Embryonic facial prominence (tissue), 1 donor: ENCODE results near the gene FEM1A.
"Not testable (repeated sequence)": the region's sequence is repeated elsewhere in the genome, so short reads cannot be mapped to it uniquely, and the experiment has no call there.

Experiments used
- DNase-seq: peaks from one replicate; pipeline ENCODE4 v3.0.0-alpha.2; 2016; ENCODE audit errors: extremely low spot score

Gene FEM1A, protein sequence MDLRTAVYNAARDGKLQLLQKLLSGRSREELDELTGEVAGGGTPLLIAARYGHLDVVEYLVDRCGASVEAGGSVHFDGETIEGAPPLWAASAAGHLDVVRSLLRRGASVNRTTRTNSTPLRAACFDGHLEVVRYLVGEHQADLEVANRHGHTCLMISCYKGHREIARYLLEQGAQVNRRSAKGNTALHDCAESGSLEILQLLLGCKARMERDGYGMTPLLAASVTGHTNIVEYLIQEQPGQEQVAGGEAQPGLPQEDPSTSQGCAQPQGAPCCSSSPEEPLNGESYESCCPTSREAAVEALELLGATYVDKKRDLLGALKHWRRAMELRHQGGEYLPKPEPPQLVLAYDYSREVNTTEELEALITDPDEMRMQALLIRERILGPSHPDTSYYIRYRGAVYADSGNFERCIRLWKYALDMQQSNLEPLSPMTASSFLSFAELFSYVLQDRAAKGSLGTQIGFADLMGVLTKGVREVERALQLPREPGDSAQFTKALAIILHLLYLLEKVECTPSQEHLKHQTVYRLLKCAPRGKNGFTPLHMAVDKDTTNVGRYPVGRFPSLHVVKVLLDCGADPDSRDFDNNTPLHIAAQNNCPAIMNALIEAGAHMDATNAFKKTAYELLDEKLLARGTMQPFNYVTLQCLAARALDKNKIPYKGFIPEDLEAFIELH

GRCh38 chr19:4791183-4792018 is at the start of gene FEM1A:
FEM1A (plus strand) TSS chr19:4791734; CDS start chr19:4791855, 121 bp downstream.
- peak; percentile 100 for DNase-seq

GRCh38 chr19:4742723-4743646 is 48.5 kb upstream of the FEM1A start:
- DNase-seq: no peak

GRCh38 chr19:4744451-4745174 is 46.9 kb upstream of the FEM1A start:
- no peak for DNase-seq

DNA sequence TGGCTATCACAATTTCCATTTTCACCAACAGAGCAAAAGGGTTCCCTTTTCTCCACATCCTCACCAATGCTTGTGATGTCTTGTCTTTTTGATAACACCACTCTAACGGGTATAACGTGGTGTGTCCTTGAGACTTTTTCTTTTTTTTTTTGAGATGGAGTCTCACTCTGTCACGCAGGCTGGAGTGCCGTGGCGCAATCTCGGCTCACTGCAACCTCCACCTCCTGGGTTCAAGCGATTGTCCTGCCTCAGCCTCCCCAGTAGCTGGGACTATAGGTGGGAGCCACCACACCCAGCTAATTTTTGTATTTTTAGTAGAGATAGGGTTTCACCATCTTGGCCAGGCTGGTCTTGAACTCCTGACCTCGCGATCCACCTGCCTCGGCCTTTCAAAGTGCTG is 46.4 kb upstream of the FEM1A start:
- DNase-seq: not testable (repeated sequence)

- no peak for DNase-seq
Measured at GRCh38 chr19:4745986-4746385, 45.5 kb upstream of the FEM1A start.

DNA sequence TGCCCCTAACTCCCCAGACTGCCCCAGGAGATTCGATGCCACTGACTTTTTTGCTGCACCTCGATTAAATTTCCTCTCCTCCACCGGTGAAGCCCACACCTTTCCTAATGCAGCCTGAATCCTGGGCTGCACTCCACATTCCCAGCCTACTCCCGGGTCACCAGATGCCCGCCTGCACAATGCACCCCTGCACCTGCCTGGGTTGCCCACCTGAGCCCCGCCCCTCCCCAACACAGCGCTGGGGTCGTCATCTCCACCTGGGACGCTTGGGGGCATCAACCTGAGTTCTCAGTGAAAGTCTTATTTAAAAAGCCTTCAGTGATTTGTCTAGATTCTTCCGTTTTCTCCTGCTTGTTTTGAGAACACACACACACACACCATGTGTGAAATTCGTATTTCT is 43.3 kb upstream of the FEM1A start:
- no peak for DNase-seq

GRCh38 chr19:4748589-4748988 is 42.9 kb upstream of the FEM1A start:
- no peak for DNase-seq

DNA sequence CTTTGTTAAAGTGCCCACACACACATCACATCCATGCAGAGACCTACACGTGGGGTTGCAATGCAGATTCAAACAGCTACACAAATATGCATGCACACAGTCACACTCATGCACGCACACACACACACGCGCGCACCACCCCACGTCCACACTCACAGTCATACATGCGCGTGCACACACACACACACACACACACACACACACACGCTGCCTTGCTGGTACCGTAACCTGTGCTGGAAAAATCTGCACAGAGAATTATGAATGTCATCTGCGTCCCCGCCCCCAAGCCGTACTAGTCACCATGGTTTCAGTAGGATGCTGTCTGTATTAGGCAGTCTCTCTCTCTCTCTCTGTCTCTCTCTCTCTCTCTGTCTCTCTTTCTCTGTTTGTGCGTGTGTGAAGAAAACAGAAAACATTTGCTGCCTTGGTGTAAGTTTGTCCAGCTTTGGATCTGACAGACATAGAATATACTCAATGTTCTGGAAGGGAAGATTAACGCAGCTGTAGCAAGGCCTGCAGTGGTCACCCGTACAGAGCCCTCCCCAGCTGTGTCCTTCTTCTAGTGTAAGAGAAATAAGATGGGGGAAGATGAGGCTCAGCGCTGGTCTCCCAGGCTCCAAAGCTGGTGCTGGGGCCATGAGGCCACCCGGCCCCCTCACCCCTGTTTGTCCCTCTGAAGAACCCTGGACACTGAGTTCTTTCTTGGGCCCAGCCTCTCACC is 41.5 kb upstream of the FEM1A start:
- DNase-seq: no peak

DNA sequence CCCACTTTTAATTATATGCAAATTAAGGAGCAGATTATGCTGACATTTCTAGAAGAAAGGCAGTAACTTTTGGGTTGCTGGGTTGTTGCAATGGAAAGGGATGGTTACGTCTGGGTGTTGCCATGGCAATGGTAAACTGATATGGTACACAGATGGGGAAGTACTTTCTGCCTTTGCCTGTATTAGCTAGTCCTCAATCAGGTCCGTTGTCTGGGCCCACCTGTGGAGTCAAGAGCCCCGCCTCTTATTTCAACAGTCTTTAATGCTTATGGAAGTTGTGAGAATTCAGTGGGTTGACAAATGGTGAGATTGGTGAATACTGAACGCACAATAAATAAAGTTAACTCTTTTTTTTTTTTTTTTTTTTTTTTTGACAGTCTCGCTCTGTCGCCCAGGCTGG is 37.3 kb upstream of the FEM1A start:
- no peak for DNase-seq

DNA sequence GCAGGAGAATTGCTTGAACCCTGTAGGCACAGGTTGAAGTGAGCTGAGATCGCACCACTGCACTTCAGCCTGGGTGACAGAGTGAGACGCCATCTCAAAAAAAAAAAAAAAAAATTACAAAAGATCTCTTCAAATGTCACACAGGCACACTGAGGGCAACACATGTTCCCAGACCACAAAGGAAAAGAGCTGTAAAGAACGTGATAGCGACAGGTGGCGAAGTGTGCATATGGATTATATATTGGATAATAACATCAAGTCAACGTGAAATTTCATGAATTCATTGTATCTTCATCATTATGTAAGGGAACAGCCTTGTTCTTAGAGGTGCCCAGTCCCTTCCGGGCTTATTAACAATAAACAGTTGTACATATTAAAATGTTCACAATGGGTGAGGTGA is 36.1 kb upstream of the FEM1A start:
- DNase-seq: no peak

DNA sequence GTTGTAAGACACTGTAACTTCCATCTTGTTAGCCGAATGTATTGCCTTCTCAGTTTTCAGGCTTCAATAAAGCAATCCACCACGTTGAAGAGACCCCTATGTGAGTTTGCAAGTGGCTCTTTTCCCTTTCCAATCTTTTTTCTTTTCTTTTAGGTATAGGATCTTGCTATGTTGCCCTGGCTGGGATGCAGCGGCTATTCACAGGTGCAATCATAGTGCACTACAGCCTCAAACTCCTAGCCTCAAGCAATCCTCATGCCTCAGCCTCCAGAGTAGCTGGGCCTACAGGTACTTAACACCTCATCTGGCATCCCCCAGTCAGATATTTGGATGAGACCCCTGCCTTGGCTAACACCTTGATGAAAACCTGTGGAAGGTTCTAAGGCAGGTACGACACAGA is 33.5 kb upstream of the FEM1A start:
- no peak for DNase-seq

DNA sequence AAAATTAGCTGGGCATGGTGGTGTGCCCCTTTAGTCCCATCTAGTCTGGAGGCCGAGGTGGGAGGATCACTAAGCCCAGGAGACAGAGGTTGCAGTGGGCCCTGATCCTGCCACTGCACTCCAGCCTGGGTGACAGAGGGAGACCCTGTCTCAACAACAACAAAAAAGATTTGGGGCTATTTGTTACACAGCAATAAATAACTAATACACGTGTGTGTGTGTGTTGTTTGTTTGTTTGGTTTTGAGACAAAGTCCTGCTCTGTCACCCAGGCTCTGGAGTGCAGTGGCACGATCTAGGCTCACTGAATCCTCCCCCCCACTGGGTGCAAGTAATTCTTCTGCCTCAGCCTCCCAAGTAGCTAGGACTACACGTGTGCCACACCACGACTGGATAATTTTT is 32.9 kb upstream of the FEM1A start:
- no peak for DNase-seq

DNA sequence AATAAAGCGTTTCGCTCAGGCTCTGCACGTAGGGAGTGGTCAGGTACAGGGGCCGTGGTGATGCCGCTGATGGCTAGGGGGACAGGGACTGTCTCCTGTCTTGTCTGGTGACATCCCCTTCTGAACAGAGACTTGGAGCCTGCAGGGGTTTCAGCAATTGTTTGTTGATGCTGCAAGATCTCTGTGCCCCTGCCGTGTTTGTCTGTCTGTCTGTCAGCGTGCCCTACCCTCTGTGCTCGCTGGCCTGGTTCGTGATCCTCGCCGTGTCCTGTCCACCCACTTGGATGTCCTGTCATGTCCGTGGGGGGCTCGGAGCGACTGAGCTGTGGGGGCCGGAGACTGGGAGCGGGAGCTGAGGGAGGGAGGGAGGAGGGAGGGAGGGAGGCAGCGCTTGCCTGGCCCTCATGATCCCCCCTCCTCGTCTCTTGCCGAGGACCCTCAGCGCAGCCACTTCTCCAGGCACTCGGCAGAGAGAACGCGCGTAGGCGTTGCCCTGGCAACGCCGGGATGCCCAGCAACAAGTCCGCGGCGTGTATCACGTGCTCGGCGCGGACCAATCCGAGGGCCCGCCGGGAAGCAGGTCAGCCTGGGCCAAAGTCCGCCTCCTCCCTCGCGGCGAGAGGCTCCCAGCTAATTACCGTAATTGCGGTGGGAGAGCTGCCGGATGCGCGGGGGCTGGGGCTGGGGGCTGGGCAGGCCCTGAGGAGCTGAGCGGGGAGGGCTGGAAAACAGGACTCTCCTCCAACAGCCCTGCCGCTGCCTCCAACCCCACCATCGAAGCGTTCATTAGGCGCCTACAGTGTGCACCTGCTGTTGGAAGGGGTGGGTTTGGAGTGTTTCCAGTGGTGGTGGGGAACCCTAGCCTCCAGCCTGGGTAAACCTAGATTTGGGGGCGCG is 31.9 kb upstream of the FEM1A start:
- DNase-seq: peak; percentile 84

DNA sequence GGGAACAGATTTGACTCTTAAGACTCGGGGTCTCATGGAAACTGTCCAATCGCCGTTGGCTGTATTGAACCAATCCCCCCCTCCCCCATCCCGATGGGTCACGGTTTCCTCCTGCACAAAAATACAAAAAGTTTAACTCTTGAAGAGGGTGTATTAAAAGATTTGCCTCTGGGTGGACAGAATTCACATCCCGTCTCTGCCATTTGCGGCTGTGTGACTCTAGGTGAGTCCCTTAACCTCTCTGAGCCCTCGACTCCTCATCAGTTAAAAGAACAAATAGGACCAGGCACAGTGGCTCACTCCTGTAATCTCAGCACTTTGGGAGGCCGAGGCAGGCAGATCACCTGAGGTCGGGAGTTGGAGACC is 31.3 kb upstream of the FEM1A start:
- no peak for DNase-seq

DNA sequence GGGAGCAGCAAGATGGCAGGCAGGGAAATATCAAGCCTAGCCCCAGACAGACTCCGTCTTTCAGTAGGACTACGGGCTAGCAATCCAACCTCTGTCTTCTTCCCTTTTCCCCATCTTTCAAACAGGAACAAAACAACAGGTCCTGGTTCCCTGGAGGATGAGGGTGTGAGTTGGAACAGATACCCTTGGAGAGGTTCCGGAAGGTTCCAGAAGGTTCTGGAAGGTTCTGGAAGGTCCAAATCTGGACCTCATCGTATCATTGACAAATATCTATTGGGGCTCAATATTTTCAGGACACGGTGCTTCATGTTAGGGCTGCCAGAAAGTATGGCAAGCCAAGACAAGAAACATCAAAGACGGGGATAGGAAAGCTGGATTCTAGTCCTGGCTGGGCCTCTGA is 28.5 kb upstream of the FEM1A start:
- DNase-seq: no peak

- no peak for DNase-seq
Measured at GRCh38 chr19:4764393-4764660, 27.2 kb upstream of the FEM1A start.

DNA sequence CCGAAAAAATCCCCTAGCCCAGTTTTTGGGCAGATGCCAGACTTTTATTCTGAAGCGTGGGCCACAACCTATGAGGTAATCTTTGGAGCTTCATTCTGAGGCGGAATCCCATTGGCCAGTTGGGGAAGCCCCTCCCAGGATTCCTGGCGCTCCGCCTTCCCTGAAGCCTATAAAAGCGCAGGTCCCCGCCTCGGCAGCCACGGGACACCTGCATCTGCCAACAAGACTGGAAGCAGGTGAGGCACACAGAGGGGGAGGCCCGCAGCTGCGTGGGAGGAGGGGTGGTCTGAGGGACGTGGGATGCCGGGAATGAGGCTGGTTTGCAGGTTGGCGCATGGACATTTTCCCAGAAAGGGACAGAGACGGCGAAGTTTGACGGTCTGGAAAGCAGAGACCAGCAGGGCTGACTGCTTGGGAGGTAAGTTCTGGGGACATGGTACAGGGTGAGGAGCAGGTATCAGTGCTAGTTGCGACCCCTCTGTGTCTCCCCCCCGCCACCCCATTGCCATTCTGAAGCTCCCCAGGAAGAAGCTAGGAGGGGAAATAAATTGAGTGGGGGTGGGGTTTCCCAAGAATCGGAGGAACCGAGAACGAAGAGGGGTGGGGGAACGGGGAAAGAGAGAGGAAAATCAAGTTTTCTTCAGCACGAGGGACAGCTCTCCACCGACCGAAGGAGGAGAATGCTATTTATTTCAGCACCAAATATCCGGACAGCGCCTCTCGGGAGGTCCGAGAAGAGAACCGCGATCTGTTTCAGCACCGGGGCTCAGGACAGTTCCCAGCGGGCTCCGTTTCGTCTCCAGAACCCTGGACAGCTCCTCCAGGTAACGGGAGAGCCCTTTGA is 22.4 kb upstream of the FEM1A start:
- DNase-seq: peak; percentile 85

- no peak for DNase-seq
Measured at GRCh38 chr19:4772566-4772965, 19.0 kb upstream of the FEM1A start.
